Transverse colon (tissue), 4 donors: Measurements from ENCODE around the gene ENPP6.

Source experiments
- CTCF ChIP-seq, 5 experiments: fragments of 200-600 bp in 3 of 5; fragments of 450-650 bp in 2 of 5; sonication (generic) in 3 of 5; IDR thresholded peaks; 1 replicate in 2 of 5; 2 replicates in 3 of 5; pipeline ENCODE4 v1.5.1; 2016 to 2017; ENCODE audit warnings: antibody characterized with exemption in 5 of 5, inconsistent platforms in 3 of 5, mild to moderate bottlenecking in 2 of 5, moderate library complexity in 1 of 5
- EP300 ChIP-seq: sonication (generic); formaldehyde crosslinking; IDR thresholded peaks from one replicate; pipeline ENCODE4 v1.6.1; 2017; ENCODE audit warnings: antibody characterized with exemption, low read depth
- POLR2A ChIP-seq: fragments of 450-650 bp; IDR thresholded peaks from one replicate; pipeline ENCODE4 v1.6.1; 2016; ENCODE audit warnings: antibody characterized with exemption, mild to moderate bottlenecking, moderate library complexity
- POLR2AphosphoS5 ChIP-seq, 3 donors: sonication (generic); formaldehyde crosslinking; IDR thresholded peaks; one replicate each; pipeline ENCODE4 v1.6.1; 2016; ENCODE audit warnings: antibody characterized with exemption in 3 of 3

DNA sequence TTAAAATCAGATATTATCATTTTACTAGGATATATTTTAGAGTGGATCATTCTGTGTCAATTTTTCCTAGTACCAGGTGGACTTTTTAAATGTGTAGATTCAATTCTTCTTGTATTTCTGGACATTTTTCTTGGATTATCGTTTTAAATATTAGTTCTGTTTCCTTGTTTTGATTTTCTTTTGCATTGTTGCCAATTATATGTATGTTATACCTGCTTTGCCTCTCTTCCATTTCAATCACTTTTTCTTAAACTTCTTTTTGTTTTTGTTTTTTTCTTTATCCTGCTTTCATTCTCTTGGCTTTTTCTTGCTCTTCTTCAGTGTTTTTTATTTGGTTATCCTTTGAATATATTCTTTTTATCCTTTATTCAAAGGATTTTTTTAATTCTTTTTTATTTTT is 171.5 kb downstream of the ENPP6 start:
- no peak for TF ChIP-seq POLR2A
- no peak for TF ChIP-seq CTCF (IDR thresholded peaks at IDR 0.05)
- no peak for TF ChIP-seq POLR2AphosphoS5 (IDR thresholded peaks at IDR 0.05)
- TF ChIP-seq EP300, result no peak
